Measurements from ENCODE around the gene B3GALT4. TPM values are rescaled to one million over a fixed set of nuclear protein-coding genes. Genes with fewer than 3 reads are reported as not detected.
A peak's percentile ranks its signal among the peaks of the same experiment; 100 is the strongest.

Gene B3GALT4
- total RNA-seq, 1 donor = 4.3 TPM

DNA sequence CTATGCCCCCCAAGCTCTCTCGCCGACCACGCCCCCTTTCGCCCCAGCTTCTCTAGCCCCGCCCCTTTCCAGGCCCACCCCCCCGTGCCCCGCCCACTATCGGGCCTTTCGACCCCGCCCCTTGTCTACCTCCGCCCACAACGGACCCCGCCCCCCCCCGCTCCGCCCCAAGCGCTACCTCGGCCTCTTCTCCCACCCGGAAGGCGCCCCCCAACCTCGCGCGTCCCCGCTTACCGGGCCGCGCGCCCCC lies 40.4 kb downstream of the B3GALT4 start:
- peak overlapping the region; percentile 70 for H3K4me3 ChIP-seq (ENCODE audit: insufficient read depth, low read length)
- no peak overlapping the region for H3K27ac ChIP-seq (ENCODE audit: low read depth, low read length)
- TF ChIP-seq, protein P1, sequence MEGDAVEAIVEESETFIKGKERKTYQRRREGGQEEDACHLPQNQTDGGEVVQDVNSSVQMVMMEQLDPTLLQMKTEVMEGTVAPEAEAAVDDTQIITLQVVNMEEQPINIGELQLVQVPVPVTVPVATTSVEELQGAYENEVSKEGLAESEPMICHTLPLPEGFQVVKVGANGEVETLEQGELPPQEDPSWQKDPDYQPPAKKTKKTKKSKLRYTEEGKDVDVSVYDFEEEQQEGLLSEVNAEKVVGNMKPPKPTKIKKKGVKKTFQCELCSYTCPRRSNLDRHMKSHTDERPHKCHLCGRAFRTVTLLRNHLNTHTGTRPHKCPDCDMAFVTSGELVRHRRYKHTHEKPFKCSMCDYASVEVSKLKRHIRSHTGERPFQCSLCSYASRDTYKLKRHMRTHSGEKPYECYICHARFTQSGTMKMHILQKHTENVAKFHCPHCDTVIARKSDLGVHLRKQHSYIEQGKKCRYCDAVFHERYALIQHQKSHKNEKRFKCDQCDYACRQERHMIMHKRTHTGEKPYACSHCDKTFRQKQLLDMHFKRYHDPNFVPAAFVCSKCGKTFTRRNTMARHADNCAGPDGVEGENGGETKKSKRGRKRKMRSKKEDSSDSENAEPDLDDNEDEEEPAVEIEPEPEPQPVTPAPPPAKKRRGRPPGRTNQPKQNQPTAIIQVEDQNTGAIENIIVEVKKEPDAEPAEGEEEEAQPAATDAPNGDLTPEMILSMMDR (IDR thresholded peaks at IDR 0.05; ENCODE audit: extremely low read depth, low read depth, low read length) = no peak
- no peaks in the 10 kb centered on the region for H3K27me3 ChIP-seq (ENCODE audit: insufficient read depth, low read length)
- no peaks in the 10 kb centered on the region for H3K9me3 ChIP-seq (ENCODE audit: low read depth, low read length)
- no peak overlapping the region for H2AFZ ChIP-seq (ENCODE audit: low read length)
- H3K36me3 ChIP-seq (ENCODE audit: insufficient read depth, low read length) = peaks cover 19% of the 10 kb centered on the region
- peaks cover 56% of the 10 kb centered on the region for H3K4me1 ChIP-seq (ENCODE audit: insufficient read depth, low read length)
- peaks cover 57% of the 10 kb centered on the region for H3K79me2 ChIP-seq (ENCODE audit: insufficient read depth, low read length)
- peak overlapping the region; percentile 75 for H3K4me2 ChIP-seq (ENCODE audit: insufficient read depth, low read length)
- DNase-seq (ENCODE audit: insufficient read length, low spot score, missing footprints) = peak; percentile 93
- H4K20me1 ChIP-seq (ENCODE audit: insufficient read depth, low read length) = peaks cover 21% of the 10 kb centered on the region

DNA sequence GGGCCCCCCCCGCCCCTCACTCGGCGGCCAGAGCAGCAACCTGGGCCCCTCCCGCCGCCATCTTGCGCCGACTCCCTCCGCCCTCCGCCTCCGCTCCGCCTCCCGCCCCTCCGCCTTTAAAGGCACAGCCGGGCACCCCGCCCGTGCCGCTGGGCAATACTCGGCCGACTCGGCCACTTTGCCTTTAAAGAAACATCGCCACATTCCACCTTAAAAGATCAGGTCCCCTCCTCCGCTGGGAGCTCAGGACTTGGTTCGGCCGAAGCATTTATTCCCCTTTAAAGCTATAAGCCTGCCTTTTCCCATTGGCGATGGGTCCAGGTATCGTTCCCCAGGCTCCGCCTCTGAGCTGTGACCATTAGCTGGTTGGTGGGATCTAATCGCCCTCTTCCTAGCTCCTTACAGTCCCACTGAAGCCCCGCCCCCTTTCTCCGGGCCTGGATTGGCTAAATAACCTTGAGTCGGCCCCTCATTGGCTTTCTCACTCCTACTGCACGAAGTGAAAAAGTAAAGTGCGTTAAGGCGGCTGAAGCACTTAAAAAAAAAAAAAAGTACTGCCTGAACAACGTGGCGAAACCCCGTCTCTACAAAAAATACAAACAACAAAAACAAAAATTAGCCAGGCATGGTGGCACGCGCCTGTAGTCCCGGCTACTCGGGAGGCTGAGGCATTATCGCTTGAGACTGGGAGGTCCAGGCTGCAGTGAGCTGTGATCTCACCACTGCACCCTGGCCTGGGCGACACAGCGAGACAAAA lies 40.9 kb downstream of the B3GALT4 start, which contains the start of gene ZBTB22:
TSS of gene ZBTB22 (minus strand) at position 76 of the 757 bp plus-strand sequence. CDS start 828 bp downstream, outside the sequence.
- H3K4me3 ChIP-seq (ENCODE audit: insufficient read depth, low read length) = peak within 1 kb of the TSS; percentile 70
- peaks cover 19% of the 10 kb centered on the region for H3K36me3 ChIP-seq (ENCODE audit: insufficient read depth, low read length)
- peaks cover 18% of the 10 kb centered on the region for H4K20me1 ChIP-seq (ENCODE audit: insufficient read depth, low read length)
- peak within 1 kb of the TSS; percentile 98 for H3K27ac ChIP-seq (ENCODE audit: low read depth, low read length)
- peak; percentile 98 for DNase-seq (ENCODE audit: insufficient read length, low spot score, missing footprints)
- H3K79me2 ChIP-seq (ENCODE audit: insufficient read depth, low read length) = peaks cover 57% of the 10 kb centered on the region
- TF ChIP-seq, protein P1 (IDR thresholded peaks at IDR 0.05; ENCODE audit: extremely low read depth, low read depth, low read length) = no peak
- H3K4me1 ChIP-seq (ENCODE audit: insufficient read depth, low read length) = peaks cover 54% of the 10 kb centered on the region
- peak within 1 kb of the TSS; percentile 98 for H3K4me2 ChIP-seq (ENCODE audit: insufficient read depth, low read length)
- H3K9me3 ChIP-seq (ENCODE audit: low read depth, low read length) = no peaks in the 10 kb centered on the region
- peak within 1 kb of the TSS; percentile 65 for H2AFZ ChIP-seq (ENCODE audit: low read length)
- no peaks in the 10 kb centered on the region for H3K27me3 ChIP-seq (ENCODE audit: insufficient read depth, low read length)

- Histone ChIP-seq H3K27ac (ENCODE audit: low read depth, low read length) (peak overlapping the region; percentile 98), H3K4me1 (ENCODE audit: insufficient read depth, low read length) (peaks cover 58% of the 10 kb centered on the region), H3K4me3 (ENCODE audit: insufficient read depth, low read length) (peak overlapping the region; percentile 70), H3K4me2 (ENCODE audit: insufficient read depth, low read length) (peak overlapping the region; percentile 98), H3K9me3 (ENCODE audit: low read depth, low read length) (no peaks in the 10 kb centered on the region), H3K36me3 (ENCODE audit: insufficient read depth, low read length) (peaks cover 19% of the 10 kb centered on the region), H2AFZ (ENCODE audit: low read length) (no peak overlapping the region), H3K27me3 (ENCODE audit: insufficient read depth, low read length) (no peaks in the 10 kb centered on the region), H4K20me1 (ENCODE audit: insufficient read depth, low read length) (peaks cover 18% of the 10 kb centered on the region), H3K79me2 (ENCODE audit: insufficient read depth, low read length) (peaks cover 50% of the 10 kb centered on the region)
- TF ChIP-seq, protein P1 (IDR thresholded peaks at IDR 0.05; ENCODE audit: extremely low read depth, low read depth, low read length) = no peak
- no peak for DNase-seq (ENCODE audit: insufficient read length, low spot score, missing footprints)
These were observed 41.6 kb downstream of the B3GALT4 start for GRCh38 chr6:33318426-33319073.

DNA sequence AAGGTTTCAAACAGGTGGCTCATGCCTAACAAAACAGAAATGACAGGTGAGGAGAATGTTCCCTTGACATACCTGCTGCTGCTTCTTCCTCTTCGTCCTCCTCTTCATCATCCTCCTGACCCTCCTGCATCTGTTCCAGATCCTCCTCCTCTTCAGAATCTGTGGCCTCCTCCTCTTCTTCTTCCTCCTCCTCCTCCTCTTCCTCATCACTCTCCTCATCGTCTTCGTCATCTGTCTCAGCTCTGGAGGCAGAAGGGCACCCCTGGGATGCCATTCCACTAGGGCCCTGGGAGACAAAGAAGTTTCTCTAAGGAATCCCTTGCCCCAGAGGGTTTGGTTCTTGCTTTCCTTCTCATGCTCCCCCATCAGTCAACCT lies 43.0 kb downstream of the B3GALT4 start:
- Histone ChIP-seq H3K79me2 (ENCODE audit: insufficient read depth, low read length) (peaks cover 41% of the 10 kb centered on the region), H3K27me3 (ENCODE audit: insufficient read depth, low read length) (no peaks in the 10 kb centered on the region), H3K36me3 (ENCODE audit: insufficient read depth, low read length) (peaks cover 19% of the 10 kb centered on the region), H3K4me1 (ENCODE audit: insufficient read depth, low read length) (peaks cover 57% of the 10 kb centered on the region), H3K27ac (ENCODE audit: low read depth, low read length) (peak overlapping the region; percentile 98), H2AFZ (ENCODE audit: low read length) (peak overlapping the region; percentile 73), H3K4me3 (ENCODE audit: insufficient read depth, low read length) (peak overlapping the region; percentile 89), H3K9me3 (ENCODE audit: low read depth, low read length) (no peaks in the 10 kb centered on the region), H4K20me1 (ENCODE audit: insufficient read depth, low read length) (peaks cover 18% of the 10 kb centered on the region), H3K4me2 (ENCODE audit: insufficient read depth, low read length) (peak overlapping the region; percentile 98)
- TF ChIP-seq, protein P1 (IDR thresholded peaks at IDR 0.05; ENCODE audit: extremely low read depth, low read depth, low read length) = no peak
- DNase-seq (ENCODE audit: insufficient read length, low spot score, missing footprints) = no peak

Data from osteoblast (primary cell).